Stomach smooth muscle (tissue), 2 donors: ENCODE measurements around the gene HOXD9.
A peak's percentile ranks its signal among the peaks of the same experiment; 100 is the strongest.

ENCODE experiments used
- H3K27ac ChIP-seq: one replicate; pipeline ENCODE4 v1.7.0; 2013; ENCODE audit warnings: mild to moderate bottlenecking, low read length, inconsistent platforms
- H3K27me3 ChIP-seq, 2 donors: one replicate each; pipeline ENCODE4 v1.7.0; 2013; ENCODE audit warnings: low read length in 2 of 2; ENCODE audit not compliant: insufficient read depth in 2 of 2, control insufficient read depth in 1 of 2
- H3K36me3 ChIP-seq, 2 donors: one replicate each; pipeline ENCODE4 v1.7.0; 2013; ENCODE audit warnings: low read length in 2 of 2; ENCODE audit not compliant: control insufficient read depth in 2 of 2, insufficient read depth in 2 of 2
- H3K4me1 ChIP-seq: one replicate; pipeline ENCODE4 v1.7.0; 2013; ENCODE audit warnings: low read length; ENCODE audit not compliant: control insufficient read depth, insufficient read depth
- H3K4me3 ChIP-seq, 2 donors: one replicate each; pipeline ENCODE4 v1.7.0; 2013; ENCODE audit warnings: low read length in 2 of 2
- H3K9ac ChIP-seq, 2 donors: one replicate each; pipeline ENCODE4 v1.7.0; 2013; ENCODE audit warnings: low read length in 2 of 2, mild to moderate bottlenecking in 1 of 2
- H3K9me3 ChIP-seq, 2 donors: one replicate each; pipeline ENCODE4 v1.7.0; 2013; ENCODE audit warnings: low read length in 2 of 2; ENCODE audit not compliant: control insufficient read depth in 2 of 2
- donor health status: healthy.
- donor health status: Pancreatic carcinoma.

The HOXD9 gene

DNA sequence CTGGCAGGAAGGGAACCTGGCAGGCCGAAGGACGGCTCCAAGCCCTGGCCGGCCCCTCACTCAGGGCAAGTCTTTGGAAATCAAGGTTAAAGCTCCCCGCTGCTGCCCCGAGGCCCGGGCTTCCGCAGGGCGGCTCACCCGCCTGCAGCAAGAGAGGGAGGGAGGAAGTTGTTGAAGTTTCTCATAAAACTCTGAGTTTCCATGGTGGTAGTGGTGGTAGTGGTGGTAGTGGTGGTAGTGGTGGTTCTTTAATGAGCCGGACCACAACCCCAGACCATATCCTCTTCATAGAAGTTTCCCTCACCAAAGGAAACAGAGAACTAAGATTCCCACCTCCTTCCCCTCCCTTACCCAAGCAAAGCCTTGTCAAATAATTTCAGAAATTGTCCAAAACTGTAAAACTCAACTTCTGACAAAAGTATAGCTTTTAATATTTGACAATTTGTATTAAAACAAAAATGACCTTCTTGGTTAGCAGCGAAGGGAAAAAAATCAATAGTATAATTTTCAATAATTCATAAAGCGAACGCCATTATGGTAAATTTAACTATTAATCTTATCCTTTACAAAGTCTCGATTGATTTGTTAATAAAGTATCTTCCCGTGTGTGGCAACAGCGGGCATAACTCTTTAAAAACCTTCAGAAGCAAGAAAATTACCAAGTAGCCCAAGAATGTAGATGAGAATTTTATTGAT, 7.4 kb upstream of the HOXD9 start:
- Histone ChIP-seq H3K27ac (no peak overlapping the region), H3K4me1 (peaks cover 3% of the 10 kb centered on the region), H3K9me3 (peaks cover 4% of the 10 kb centered on the region in 2 donors), H3K36me3 (no peaks in the 10 kb centered on the region), H3K27me3 (peaks cover 87 to 97% of the 10 kb centered on the region in 2 donors), H3K9ac (no peak overlapping the region), H3K4me3 (no peak overlapping the region)

GRCh38 chr2:176115883-176116813, 6.4 kb upstream of the HOXD9 start, which contains the start of gene HOXD10:
Gene HOXD10 (plus strand): TSS chr2:176116778. CDS start chr2:176116834, 56 bp downstream.
- Histone ChIP-seq H3K27me3 (peaks cover 89 to 97% of the 10 kb centered on the region in 2 donors), H3K36me3 (no peaks in the 10 kb centered on the region), H3K9ac (no peak within 1 kb of the TSS), H3K4me1 (peaks cover 3% of the 10 kb centered on the region), H3K27ac (no peak within 1 kb of the TSS), H3K4me3 (no peak within 1 kb of the TSS), H3K9me3 (peaks cover 4% of the 10 kb centered on the region in 2 donors)

- Histone ChIP-seq H3K4me1 (peaks cover under 1% of the 10 kb centered on the region), H3K4me3 (no peak overlapping the region), H3K9ac (no peak overlapping the region), H3K36me3 (no peaks in the 10 kb centered on the region), H3K27me3 (peaks cover 84 to 97% of the 10 kb centered on the region in 2 donors), H3K27ac (no peak overlapping the region), H3K9me3 (peaks cover 2 to 4% of the 10 kb centered on the region in 2 donors)
Observed at GRCh38 chr2:176117162-176117822, 5.2 kb upstream of the HOXD9 start.

- no peak overlapping the region for H3K4me3 ChIP-seq
Observed at GRCh38 chr2:176117823-176118371, 4.6 kb upstream of the HOXD9 start.

DNA sequence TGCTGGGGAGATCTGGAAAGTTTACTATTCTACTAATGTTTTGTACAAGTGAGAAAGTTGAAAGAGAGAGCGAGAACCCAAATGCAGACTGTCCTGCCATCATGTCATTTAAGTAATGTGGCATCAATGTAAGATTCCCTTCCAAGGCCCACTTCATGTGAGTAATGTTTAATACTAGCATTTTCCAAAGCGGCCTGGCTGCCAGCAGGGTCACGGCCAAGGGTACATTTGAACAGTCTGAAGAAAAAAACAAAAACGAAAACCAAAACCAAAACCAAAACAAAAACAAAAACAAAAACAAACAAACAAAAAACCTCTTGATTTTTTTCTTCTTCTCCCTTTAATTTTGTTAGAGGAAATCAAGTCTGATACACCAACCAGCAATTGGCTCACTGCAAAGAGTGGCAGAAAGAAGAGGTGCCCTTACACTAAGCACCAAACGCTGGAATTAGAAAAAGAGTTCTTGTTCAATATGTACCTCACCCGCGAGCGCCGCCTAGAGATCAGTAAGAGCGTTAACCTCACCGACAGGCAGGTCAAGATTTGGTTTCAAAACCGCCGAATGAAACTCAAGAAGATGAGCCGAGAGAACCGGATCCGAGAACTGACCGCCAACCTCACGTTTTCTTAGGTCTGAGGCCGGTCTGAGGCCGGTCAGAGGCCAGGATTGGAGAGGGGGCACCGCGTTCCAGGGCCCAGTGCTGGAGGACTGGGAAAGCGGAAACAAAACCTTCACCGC, 3.7 kb upstream of the HOXD9 start:
- Histone ChIP-seq H3K27ac (no peak overlapping the region), H3K27me3 (peaks cover 76 to 98% of the 10 kb centered on the region in 2 donors), H3K9ac (no peak overlapping the region), H3K36me3 (no peaks in the 10 kb centered on the region), H3K4me1 (peaks cover 14% of the 10 kb centered on the region), H3K4me3 (no peak overlapping the region), H3K9me3 (peaks cover 0 to 4% of the 10 kb centered on the region in 2 donors)

More at GRCh38 chr2:176117823-176118371, 4.6 kb upstream of the HOXD9 start:
- Histone ChIP-seq H3K9me3 (peaks cover 0 to 4% of the 10 kb centered on the region in 2 donors), H3K36me3 (no peaks in the 10 kb centered on the region), H3K9ac (no peak overlapping the region), H3K4me1 (peaks cover 6% of the 10 kb centered on the region), H3K27me3 (peaks cover 78 to 97% of the 10 kb centered on the region in 2 donors), H3K27ac (no peak overlapping the region)

DNA sequence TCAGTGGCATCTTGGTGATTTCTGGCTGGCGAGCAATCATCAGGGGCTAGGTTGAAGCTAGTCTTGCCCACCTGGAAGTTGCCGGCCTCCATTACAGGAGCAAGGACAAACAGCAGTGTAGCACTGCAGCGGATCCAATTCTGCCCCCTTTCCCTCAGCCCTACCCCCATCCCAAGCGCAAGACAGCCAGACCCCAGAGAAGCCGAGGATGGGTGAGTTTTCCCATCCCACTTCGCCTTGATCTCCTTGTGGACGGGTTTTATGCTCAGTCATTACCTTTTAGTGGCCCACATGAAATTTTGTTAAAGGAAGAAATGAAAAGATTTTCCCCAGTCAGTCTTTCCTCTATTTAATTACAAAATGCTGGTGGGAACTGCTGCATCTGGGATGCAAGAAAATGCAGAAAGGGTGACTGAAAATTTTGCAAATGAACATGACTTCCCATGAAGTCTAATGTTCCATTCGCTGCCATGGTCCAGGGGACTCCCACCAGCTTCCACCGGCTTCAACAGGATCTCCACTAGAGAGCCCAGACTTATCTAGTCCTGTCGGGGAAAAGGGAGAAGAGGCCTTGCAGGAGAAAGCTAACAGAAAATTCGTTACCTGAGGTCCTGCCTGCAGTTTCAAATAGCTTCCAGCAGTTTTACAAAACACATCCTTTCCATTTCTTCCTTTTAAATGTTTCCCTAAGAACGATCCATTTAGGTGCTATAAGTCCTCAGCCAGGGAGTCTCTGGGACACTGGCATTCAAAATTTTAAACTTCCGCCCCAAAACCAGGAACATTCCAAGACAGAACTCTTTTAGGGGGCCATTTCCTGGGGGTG, 1.9 kb upstream of the HOXD9 start:
- Histone ChIP-seq H3K27ac (no peak overlapping the region), H3K9ac (no peak overlapping the region), H3K27me3 (peaks cover 78 to 98% of the 10 kb centered on the region in 2 donors), H3K4me3 (no peak overlapping the region), H3K4me1 (peaks cover 14% of the 10 kb centered on the region), H3K36me3 (no peaks in the 10 kb centered on the region), H3K9me3 (peaks cover 0 to 4% of the 10 kb centered on the region in 2 donors)

DNA sequence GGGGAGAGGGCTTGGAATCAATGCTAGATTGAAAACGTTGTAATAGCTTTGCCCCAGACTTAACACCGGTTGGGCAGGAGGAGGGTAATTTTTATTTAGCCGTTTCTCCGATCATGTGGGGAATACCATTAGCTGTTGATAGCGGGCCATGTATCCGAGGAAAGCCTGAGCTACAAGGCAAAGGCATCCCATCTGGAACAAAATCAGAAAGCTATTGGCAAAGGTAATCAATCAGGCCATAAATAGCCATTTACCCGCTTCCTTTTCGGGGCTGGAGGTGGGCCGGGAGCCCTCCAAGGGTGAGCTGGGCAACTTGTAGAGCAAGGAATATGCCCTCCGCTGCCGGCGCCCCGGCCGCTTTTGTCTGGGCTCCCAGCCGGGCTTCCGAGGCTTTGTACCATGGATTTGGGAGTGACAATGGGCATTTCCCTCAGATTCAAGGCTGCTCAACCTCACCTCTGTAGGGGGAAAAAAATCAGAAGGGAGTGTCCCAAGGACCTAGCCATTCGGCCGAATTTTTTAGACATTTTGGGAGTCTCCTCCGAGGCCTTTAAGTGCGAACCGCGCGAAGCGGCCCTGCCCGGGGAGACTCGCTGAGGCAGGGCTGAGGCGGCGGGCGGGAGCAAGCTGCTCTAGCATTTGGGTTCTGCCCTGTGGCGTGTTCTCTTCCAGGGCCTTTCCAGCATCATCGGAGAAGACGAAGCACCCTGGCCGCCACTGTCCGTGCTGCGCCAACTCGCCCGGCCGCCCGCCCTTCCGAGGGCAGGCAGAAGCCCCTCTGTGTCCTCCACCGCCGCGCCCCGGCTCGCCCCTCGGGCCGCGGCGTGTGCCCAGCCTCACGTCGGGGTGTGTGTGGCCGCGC, 1.1 kb upstream of the HOXD9 start:
- peak overlapping the region in 1 of 2 donors; percentile 15 for H3K4me3 ChIP-seq
- peaks cover 14% of the 10 kb centered on the region for H3K4me1 ChIP-seq
- no peaks in the 10 kb centered on the region for H3K36me3 ChIP-seq
- H3K27ac ChIP-seq: no peak overlapping the region
- H3K27me3 ChIP-seq: peaks cover 78 to 97% of the 10 kb centered on the region in 2 donors
- peaks cover 0 to 4% of the 10 kb centered on the region in 2 donors for H3K9me3 ChIP-seq
- H3K9ac ChIP-seq: no peak overlapping the region

- Histone ChIP-seq H3K9ac (no peak overlapping the region), H3K4me3 (peak overlapping the region; percentile 21 to 67), H3K27ac (no peak overlapping the region)
Observed at GRCh38 chr2:176122052-176122682, 352 bp upstream of the HOXD9 start.

More at GRCh38 chr2:176122052-176122682, 352 bp upstream of the HOXD9 start:
- Histone ChIP-seq H3K9me3 (peaks cover 0 to 4% of the 10 kb centered on the region in 2 donors), H3K4me1 (peaks cover 14% of the 10 kb centered on the region), H3K27me3 (peaks cover 75 to 95% of the 10 kb centered on the region in 2 donors), H3K36me3 (no peaks in the 10 kb centered on the region)
